DND-41 (cell line): ENCODE measurements around the gene CXXC4.

Experiments
- ATAC-seq: fragments of 200-7000 bp; cut with Tn5 transposase; 3 replicates; pipeline ENCODE4 v1.9.1; 2021; ENCODE audit warnings: low read depth; ENCODE audit not compliant: insufficient read depth
- DNase-seq: peaks from one replicate; pipeline ENCODE4 v3.0.0-alpha.2; 2020
- H2AFZ ChIP-seq: 2 replicates; pipeline ENCODE4 v1.6.0; 2012; ENCODE audit warnings: low read depth, low read length
- H3K27ac ChIP-seq: 2 replicates; pipeline ENCODE4 v1.5.1; 2012; ENCODE audit warnings: low read length, inconsistent platforms
- H3K27me3 ChIP-seq: fragments of 200-600 bp; sonication (generic); 2 replicates; pipeline ENCODE4 v1.6.0; 2012; ENCODE audit warnings: low read length, mild to moderate bottlenecking, inconsistent platforms; ENCODE audit not compliant: insufficient read depth, poor library complexity
- H3K36me3 ChIP-seq: 2 replicates; pipeline ENCODE4 v1.5.1; 2012; ENCODE audit warnings: low read length, inconsistent platforms; ENCODE audit not compliant: insufficient read depth
- H3K4me1 ChIP-seq: 2 replicates; pipeline ENCODE4 v1.5.1; 2012; ENCODE audit warnings: mild to moderate bottlenecking, low read length; ENCODE audit not compliant: insufficient read depth
- H3K4me2 ChIP-seq: 2 replicates; pipeline ENCODE4 v1.6.0; 2012; ENCODE audit warnings: mild to moderate bottlenecking, moderate library complexity, low read length, inconsistent platforms; ENCODE audit not compliant: insufficient read depth
- H3K4me3 ChIP-seq, 2 experiments: fragments of 200-600 bp in 1 of 2; shearing (Covaris generic) in 1 of 2; 2 replicates each; pipeline ENCODE4 v1.5.1; 2012 to 2016; ENCODE audit warnings: inconsistent platforms in 2 of 2, low read length in 2 of 2, mild to moderate bottlenecking in 2 of 2, low read depth in 1 of 2, moderate library complexity in 1 of 2
- H3K79me2 ChIP-seq: 2 replicates; pipeline ENCODE4 v1.6.0; 2012; ENCODE audit warnings: low read length, inconsistent platforms; ENCODE audit not compliant: insufficient read depth
- H3K9ac ChIP-seq: 2 replicates; pipeline ENCODE4 v1.6.0; 2012; ENCODE audit warnings: low read depth, mild to moderate bottlenecking, inconsistent platforms, low read length, moderate library complexity
- H3K9me3 ChIP-seq: 2 replicates; pipeline ENCODE4 v1.5.1; 2012; ENCODE audit warnings: low read length, moderate library complexity, mild to moderate bottlenecking, inconsistent platforms; ENCODE audit not compliant: insufficient read depth, severe bottlenecking
- H4K20me1 ChIP-seq: 2 replicates; pipeline ENCODE4 v1.6.0; 2012; ENCODE audit warnings: low read length; ENCODE audit not compliant: insufficient read depth
- EZH2 ChIP-seq: IDR thresholded peaks from 3 replicates; pipeline ENCODE4 v1.6.1; 2012; ENCODE audit warnings: borderline replicate concordance, low read depth, mild to moderate bottlenecking, moderate library complexity, low read length, inconsistent platforms; ENCODE audit not compliant: severe bottlenecking
- TF ChIP-seq, protein P1 (sequence below): IDR thresholded peaks from 2 replicates; pipeline ENCODE4 v1.5.1; 2012; ENCODE audit warnings: borderline replicate concordance, low read length, moderate library complexity, mild to moderate bottlenecking; ENCODE audit not compliant: poor library complexity, severe bottlenecking; ENCODE audit errors: extremely low read depth

CXXC4 gene

GRCh38 chr4:104424475-104424941, 70.2 kb downstream of the CXXC4 start:
- H2AFZ ChIP-seq, result no peak overlapping the region
- H3K4me3 ChIP-seq, result no peak overlapping the region
- no peak overlapping the region for H3K27ac ChIP-seq
- H4K20me1 ChIP-seq, result no peaks in the 10 kb centered on the region
- H3K4me1 ChIP-seq, result no peaks in the 10 kb centered on the region
- DNase-seq (no peak), ATAC-seq (no peak)
- no peak overlapping the region for H3K4me2 ChIP-seq
- no peaks in the 10 kb centered on the region for H3K79me2 ChIP-seq
- H3K36me3 ChIP-seq, result no peaks in the 10 kb centered on the region
- TF ChIP-seq EZH2, result no peak
- TF ChIP-seq, protein P1, sequence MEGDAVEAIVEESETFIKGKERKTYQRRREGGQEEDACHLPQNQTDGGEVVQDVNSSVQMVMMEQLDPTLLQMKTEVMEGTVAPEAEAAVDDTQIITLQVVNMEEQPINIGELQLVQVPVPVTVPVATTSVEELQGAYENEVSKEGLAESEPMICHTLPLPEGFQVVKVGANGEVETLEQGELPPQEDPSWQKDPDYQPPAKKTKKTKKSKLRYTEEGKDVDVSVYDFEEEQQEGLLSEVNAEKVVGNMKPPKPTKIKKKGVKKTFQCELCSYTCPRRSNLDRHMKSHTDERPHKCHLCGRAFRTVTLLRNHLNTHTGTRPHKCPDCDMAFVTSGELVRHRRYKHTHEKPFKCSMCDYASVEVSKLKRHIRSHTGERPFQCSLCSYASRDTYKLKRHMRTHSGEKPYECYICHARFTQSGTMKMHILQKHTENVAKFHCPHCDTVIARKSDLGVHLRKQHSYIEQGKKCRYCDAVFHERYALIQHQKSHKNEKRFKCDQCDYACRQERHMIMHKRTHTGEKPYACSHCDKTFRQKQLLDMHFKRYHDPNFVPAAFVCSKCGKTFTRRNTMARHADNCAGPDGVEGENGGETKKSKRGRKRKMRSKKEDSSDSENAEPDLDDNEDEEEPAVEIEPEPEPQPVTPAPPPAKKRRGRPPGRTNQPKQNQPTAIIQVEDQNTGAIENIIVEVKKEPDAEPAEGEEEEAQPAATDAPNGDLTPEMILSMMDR, result no peak
- H3K9ac ChIP-seq, result no peak overlapping the region
- no peaks in the 10 kb centered on the region for H3K9me3 ChIP-seq
- no peaks in the 10 kb centered on the region for H3K27me3 ChIP-seq

GRCh38 chr4:104421566-104421965, 73.1 kb downstream of the CXXC4 start:
- Histone ChIP-seq H3K4me1 (no peaks in the 10 kb centered on the region), H3K79me2 (no peaks in the 10 kb centered on the region), H4K20me1 (no peaks in the 10 kb centered on the region), H3K4me2 (no peak overlapping the region), H3K9me3 (no peaks in the 10 kb centered on the region), H3K27me3 (no peaks in the 10 kb centered on the region), H3K9ac (no peak overlapping the region), H3K4me3 (no peak overlapping the region), H3K36me3 (no peaks in the 10 kb centered on the region), H3K27ac (no peak overlapping the region), H2AFZ (no peak overlapping the region)
- ATAC-seq, result no peak
- DNase-seq, result no peak
- TF ChIP-seq, protein P1, result no peak
- TF ChIP-seq EZH2, result no peak

DNA sequence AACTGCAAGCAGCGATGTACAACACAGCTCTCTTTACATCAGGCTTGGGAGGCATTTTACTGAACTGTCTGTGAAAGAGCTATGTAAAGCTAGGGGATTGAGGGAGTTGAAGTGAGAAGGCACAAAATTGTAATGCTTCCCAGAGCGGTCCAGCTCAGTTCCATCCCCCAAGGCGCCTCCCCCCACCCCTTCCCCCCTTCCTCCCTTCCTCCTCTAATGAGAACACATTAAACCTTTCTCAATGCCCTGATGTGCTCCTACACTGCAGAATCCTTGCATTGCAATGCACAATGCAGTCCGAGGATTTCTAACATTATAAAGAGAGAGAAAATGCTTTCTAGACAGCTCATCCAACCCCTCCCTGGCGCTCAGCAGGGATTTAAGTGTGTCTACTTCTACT, 73.9 kb downstream of the CXXC4 start:
- Histone ChIP-seq H3K79me2 (no peaks in the 10 kb centered on the region), H3K9me3 (no peaks in the 10 kb centered on the region), H4K20me1 (no peaks in the 10 kb centered on the region), H3K4me1 (no peaks in the 10 kb centered on the region), H3K4me3 (no peak overlapping the region), H3K36me3 (no peaks in the 10 kb centered on the region), H3K9ac (no peak overlapping the region), H3K4me2 (no peak overlapping the region), H3K27me3 (no peaks in the 10 kb centered on the region), H3K27ac (no peak overlapping the region), H2AFZ (no peak overlapping the region)
- no peak for TF ChIP-seq EZH2
- TF ChIP-seq, protein P1, result no peak
- ATAC-seq (no peak), DNase-seq (no peak)
